BLaER1 treated with 17β-estradiol and CSF1 and Interleukin-3, amounts not matched to agents 10 nM and 100 nM (cell line): ENCODE measurements around the gene ERGIC1.

ENCODE experiments used
- H3K27ac ChIP-seq, 11 experiments: shearing (Covaris generic); formaldehyde crosslinking; 2 replicates each; pipeline ENCODE4 v1.8.1; 2022
- H3K27me3 ChIP-seq, 11 experiments: shearing (Covaris generic); formaldehyde crosslinking; 2 replicates each; pipeline ENCODE4 v1.8.1; 2022
- H3K36me3 ChIP-seq, 11 experiments: shearing (Covaris generic); formaldehyde crosslinking; 2 replicates each; pipeline ENCODE4 v1.8.1; 2022
- H3K4me1 ChIP-seq, 10 experiments: shearing (Covaris generic); formaldehyde crosslinking; 2 replicates each; pipeline ENCODE4 v1.8.1; 2022
- H3K4me2 ChIP-seq, 11 experiments: shearing (Covaris generic); formaldehyde crosslinking; 2 replicates each; pipeline ENCODE4 v1.8.1; 2022
- H3K4me3 ChIP-seq, 10 experiments: shearing (Covaris generic); formaldehyde crosslinking; 2 replicates each; pipeline ENCODE4 v1.8.1; 2022
- H3K9ac ChIP-seq, 11 experiments: shearing (Covaris generic); formaldehyde crosslinking; 2 replicates each; pipeline ENCODE4 v1.8.1; 2022
- H3K9me3 ChIP-seq, 11 experiments: shearing (Covaris generic); formaldehyde crosslinking; replicated peaks in 1 of 11; 2 replicates each; pipeline ENCODE4 v1.8.1; 2022
- H4K20me1 ChIP-seq, 11 experiments: shearing (Covaris generic); formaldehyde crosslinking; 2 replicates each; pipeline ENCODE4 v1.8.1; 2022
- Cebpa-rat ChIP-seq, 11 experiments: shearing (Covaris generic); IDR thresholded peaks; 2 replicates each; pipeline ENCODE4 v1.8.1; 2022

ERGIC1 gene

GRCh38 chr5:172958331-172959046 lies 124.4 kb downstream of the ERGIC1 start:
- H4K20me1 ChIP-seq, result no peaks in the 10 kb centered on the region
- peak overlapping the region; percentile 91 to 98 (median 96) for H3K9ac ChIP-seq
- no peak for TF ChIP-seq Cebpa-rat (IDR thresholded peaks at IDR 0.05)
- no peaks in the 10 kb centered on the region for H3K27me3 ChIP-seq
- H3K36me3 ChIP-seq, result peaks cover 0 to 26% (median 17%) of the 10 kb centered on the region in 11 experiments; a peak in 20 of 22 replicates
- H3K27ac ChIP-seq, result peak overlapping the region; percentile 86 to 98 (median 95)
- peak overlapping the region; percentile 74 to 97 (median 84) for H3K4me3 ChIP-seq
- H3K4me2 ChIP-seq, result peak overlapping the region; percentile 87 to 96 (median 92)
- H3K9me3 ChIP-seq, result no peaks in the 10 kb centered on the region
- H3K4me1 ChIP-seq, result peaks cover 57 to 76% (median 66%) of the 10 kb centered on the region in 10 experiments

GRCh38 chr5:172959824-172960799 lies 126.1 kb downstream of the ERGIC1 start:
- TF ChIP-seq Cebpa-rat (IDR thresholded peaks at IDR 0.05), result no peak
- Histone ChIP-seq H3K9ac (peak overlapping the region; percentile 91 to 98 (median 96)), H3K9me3 (no peaks in the 10 kb centered on the region), H3K4me1 (peaks cover 44 to 60% (median 54%) of the 10 kb centered on the region in 10 experiments), H3K27ac (peak overlapping the region; percentile 86 to 98 (median 95)), H3K4me3 (peak overlapping the region; percentile 74 to 97 (median 84)), H3K27me3 (no peaks in the 10 kb centered on the region), H3K4me2 (peak overlapping the region; percentile 87 to 96 (median 92)), H4K20me1 (no peaks in the 10 kb centered on the region), H3K36me3 (peaks cover 10 to 40% (median 31%) of the 10 kb centered on the region in 11 experiments)

GRCh38 chr5:172969921-172970320 lies 135.9 kb downstream of the ERGIC1 start:
- peaks cover 0 to 9% (median 0%) of the 10 kb centered on the region in 11 experiments; a peak in 2 of 22 replicates for H3K9me3 ChIP-seq
- H3K36me3 ChIP-seq, result peaks cover 10 to 58% (median 36%) of the 10 kb centered on the region in 11 experiments
- peak overlapping the region in 10 of 11 experiments; percentile 44 to 77 (median 69); a peak in 18 of 22 replicates for H3K9ac ChIP-seq
- H3K27ac ChIP-seq, result peak overlapping the region; percentile 63 to 96 (median 88)
- no peaks in the 10 kb centered on the region for H4K20me1 ChIP-seq
- TF ChIP-seq Cebpa-rat (IDR thresholded peaks at IDR 0.05), result no peak
- peaks cover 29 to 80% (median 65%) of the 10 kb centered on the region in 10 experiments for H3K4me1 ChIP-seq
- no peak overlapping the region for H3K4me3 ChIP-seq
- peak overlapping the region; percentile 53 to 85 (median 66); a peak in 20 of 22 replicates for H3K4me2 ChIP-seq
- H3K27me3 ChIP-seq, result no peaks in the 10 kb centered on the region

GRCh38 chr5:172971482-172971881 lies 137.4 kb downstream of the ERGIC1 start:
- Histone ChIP-seq H3K27me3 (no peaks in the 10 kb centered on the region), H4K20me1 (no peaks in the 10 kb centered on the region), H3K4me3 (no peak overlapping the region), H3K36me3 (peaks cover 0 to 43% (median 21%) of the 10 kb centered on the region in 11 experiments; a peak in 20 of 22 replicates), H3K4me1 (peaks cover 29 to 74% (median 65%) of the 10 kb centered on the region in 10 experiments), H3K9ac (peak overlapping the region in 4 of 11 experiments; percentile 18 to 77 (median 42); a peak in 4 of 22 replicates), H3K27ac (peak overlapping the region in 9 of 11 experiments; percentile 50 to 96 (median 90); a peak in 17 of 22 replicates), H3K9me3 (peaks cover 0 to 9% (median 0%) of the 10 kb centered on the region in 11 experiments; a peak in 2 of 22 replicates), H3K4me2 (peak overlapping the region in 6 of 11 experiments; percentile 22 to 85 (median 72); a peak in 10 of 22 replicates)
- TF ChIP-seq Cebpa-rat (IDR thresholded peaks at IDR 0.05), result no peak

- Histone ChIP-seq H3K27ac (peak overlapping the region in 10 of 11 experiments; percentile 8 to 96 (median 89); a peak in 18 of 22 replicates), H3K9me3 (peaks cover 0 to 9% (median 0%) of the 10 kb centered on the region in 11 experiments; a peak in 2 of 22 replicates), H3K4me1 (peaks cover 29 to 73% (median 65%) of the 10 kb centered on the region in 10 experiments), H3K4me3 (no peak overlapping the region), H3K36me3 (peaks cover 0 to 33% (median 17%) of the 10 kb centered on the region in 11 experiments; a peak in 17 of 22 replicates), H3K4me2 (peak overlapping the region in 10 of 11 experiments; percentile 8 to 85 (median 63); a peak in 14 of 22 replicates), H4K20me1 (no peaks in the 10 kb centered on the region), H3K9ac (peak overlapping the region in 8 of 11 experiments; percentile 2 to 63 (median 42); a peak in 9 of 22 replicates), H3K27me3 (no peaks in the 10 kb centered on the region)
- TF ChIP-seq Cebpa-rat (IDR thresholded peaks at IDR 0.05), result no peak
Measured at GRCh38 chr5:172972552-172972951, 138.5 kb downstream of the ERGIC1 start.

GRCh38 chr5:172973127-172973916 lies 139.3 kb downstream of the ERGIC1 start:
- Histone ChIP-seq H3K27me3 (no peaks in the 10 kb centered on the region), H3K9me3 (peaks cover 0 to 9% (median 0%) of the 10 kb centered on the region in 11 experiments; a peak in 2 of 22 replicates), H4K20me1 (no peaks in the 10 kb centered on the region), H3K36me3 (peaks cover 0 to 27% (median 12%) of the 10 kb centered on the region in 11 experiments; a peak in 17 of 22 replicates), H3K4me2 (peak overlapping the region in 9 of 11 experiments; percentile 8 to 85 (median 66); a peak in 15 of 22 replicates), H3K27ac (peak overlapping the region in 9 of 11 experiments; percentile 8 to 96 (median 90); a peak in 17 of 22 replicates), H3K4me3 (no peak overlapping the region), H3K9ac (peak overlapping the region in 5 of 11 experiments; percentile 14 to 63 (median 36); a peak in 8 of 22 replicates), H3K4me1 (peaks cover 27 to 67% (median 59%) of the 10 kb centered on the region in 10 experiments)
- no peak for TF ChIP-seq Cebpa-rat (IDR thresholded peaks at IDR 0.05)

- Histone ChIP-seq H3K27me3 (no peaks in the 10 kb centered on the region), H3K9me3 (peaks cover 0 to 9% (median 0%) of the 10 kb centered on the region in 11 experiments; a peak in 2 of 22 replicates), H3K9ac (peak overlapping the region in 3 of 11 experiments; percentile 16 to 46 (median 19); a peak in 6 of 22 replicates), H3K4me2 (peak overlapping the region in 8 of 11 experiments; percentile 8 to 85 (median 68); a peak in 12 of 22 replicates), H3K4me3 (no peak overlapping the region), H3K4me1 (peaks cover 21 to 61% (median 52%) of the 10 kb centered on the region in 10 experiments), H4K20me1 (no peaks in the 10 kb centered on the region), H3K36me3 (peaks cover 0 to 23% (median 10%) of the 10 kb centered on the region in 11 experiments; a peak in 14 of 22 replicates), H3K27ac (peak overlapping the region in 8 of 11 experiments; percentile 9 to 96 (median 90); a peak in 14 of 22 replicates)
- TF ChIP-seq Cebpa-rat (IDR thresholded peaks at IDR 0.05), result no peak
Measured at GRCh38 chr5:172973931-172974330, 139.9 kb downstream of the ERGIC1 start.
